ENCODE results near the gene DDX54. TPM values are rescaled to one million over a fixed set of nuclear protein-coding genes. Genes with fewer than 3 reads are reported as not detected.

Gene DDX54
- total RNA-seq, 1 experiment from 2014 or later: 101 TPM

DNA sequence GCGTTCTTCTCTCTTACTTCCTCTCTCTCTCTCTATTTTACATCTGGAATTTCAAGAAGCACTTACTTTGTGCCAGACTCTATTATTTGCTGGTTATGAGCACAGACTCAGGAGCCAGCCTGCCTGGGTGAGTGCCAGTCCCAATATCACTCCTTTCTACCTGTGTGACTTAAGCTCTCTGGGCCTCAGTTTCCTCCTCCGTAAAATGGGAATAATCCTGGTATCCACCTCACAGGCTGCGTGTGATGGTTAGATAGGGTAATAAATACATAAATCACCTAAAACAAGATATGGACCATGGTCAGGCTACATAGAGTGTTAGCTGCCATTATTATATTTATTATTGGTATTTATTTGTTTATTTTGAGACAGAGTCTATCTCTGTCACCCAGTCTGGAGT is 74.0 kb downstream of the DDX54 start:
- intact Hi-C loops (cut with micrococcal nuclease; ENCODE audit: unreplicated experiment) (no loop called here), in situ Hi-C loops (cut with HindIII; ENCODE audit: low pct_unique_long_range_greater_than_20kb, low sequenced_read_pairs) (no loop called here)
- no peak for ATAC-seq
- DNase-seq (ENCODE audit: low read depth, low spot score): no peak
- Histone ChIP-seq H3K27me3 (ENCODE audit: control insufficient read depth, insufficient read depth, low read length) (no peaks in the 10 kb centered on the region), H3K4me3 (ENCODE audit: low read depth in 2 of 2, low read length in 2 of 2) (no peak overlapping the region), H3K4me1 (ENCODE audit: control insufficient read depth, insufficient read depth, low read length) (no peaks in the 10 kb centered on the region), H3K27ac (ENCODE audit: low read length) (no peak overlapping the region), H3K9me3 (ENCODE audit: control insufficient read depth, insufficient read depth, low read depth, low read length) (no peaks in the 10 kb centered on the region), H3K36me3 (ENCODE audit: control insufficient read depth, insufficient read depth, low read length) (no peaks in the 10 kb centered on the region)
- BruUV-seq (replicated peaks): no TSS peak
- TF ChIP-seq, protein P1, sequence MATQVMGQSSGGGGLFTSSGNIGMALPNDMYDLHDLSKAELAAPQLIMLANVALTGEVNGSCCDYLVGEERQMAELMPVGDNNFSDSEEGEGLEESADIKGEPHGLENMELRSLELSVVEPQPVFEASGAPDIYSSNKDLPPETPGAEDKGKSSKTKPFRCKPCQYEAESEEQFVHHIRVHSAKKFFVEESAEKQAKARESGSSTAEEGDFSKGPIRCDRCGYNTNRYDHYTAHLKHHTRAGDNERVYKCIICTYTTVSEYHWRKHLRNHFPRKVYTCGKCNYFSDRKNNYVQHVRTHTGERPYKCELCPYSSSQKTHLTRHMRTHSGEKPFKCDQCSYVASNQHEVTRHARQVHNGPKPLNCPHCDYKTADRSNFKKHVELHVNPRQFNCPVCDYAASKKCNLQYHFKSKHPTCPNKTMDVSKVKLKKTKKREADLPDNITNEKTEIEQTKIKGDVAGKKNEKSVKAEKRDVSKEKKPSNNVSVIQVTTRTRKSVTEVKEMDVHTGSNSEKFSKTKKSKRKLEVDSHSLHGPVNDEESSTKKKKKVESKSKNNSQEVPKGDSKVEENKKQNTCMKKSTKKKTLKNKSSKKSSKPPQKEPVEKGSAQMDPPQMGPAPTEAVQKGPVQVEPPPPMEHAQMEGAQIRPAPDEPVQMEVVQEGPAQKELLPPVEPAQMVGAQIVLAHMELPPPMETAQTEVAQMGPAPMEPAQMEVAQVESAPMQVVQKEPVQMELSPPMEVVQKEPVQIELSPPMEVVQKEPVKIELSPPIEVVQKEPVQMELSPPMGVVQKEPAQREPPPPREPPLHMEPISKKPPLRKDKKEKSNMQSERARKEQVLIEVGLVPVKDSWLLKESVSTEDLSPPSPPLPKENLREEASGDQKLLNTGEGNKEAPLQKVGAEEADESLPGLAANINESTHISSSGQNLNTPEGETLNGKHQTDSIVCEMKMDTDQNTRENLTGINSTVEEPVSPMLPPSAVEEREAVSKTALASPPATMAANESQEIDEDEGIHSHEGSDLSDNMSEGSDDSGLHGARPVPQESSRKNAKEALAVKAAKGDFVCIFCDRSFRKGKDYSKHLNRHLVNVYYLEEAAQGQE (IDR thresholded peaks at IDR 0.05; ENCODE audit: insufficient read depth in 1 of 2, low read depth in 2 of 2, low read length in 1 of 2): no peak
- TF ChIP-seq SIN3A (IDR thresholded peaks at IDR 0.05; ENCODE audit: borderline replicate concordance, insufficient read depth, low read depth, low read length) (no peak), TCF7L2 (IDR thresholded peaks at IDR 0.05; ENCODE audit: low read depth, low read length) (no peak), POLR2AphosphoS5 (IDR thresholded peaks at IDR 0.05; ENCODE audit: low read depth, low read length) (no peak)
- TF ChIP-seq, protein P2, sequence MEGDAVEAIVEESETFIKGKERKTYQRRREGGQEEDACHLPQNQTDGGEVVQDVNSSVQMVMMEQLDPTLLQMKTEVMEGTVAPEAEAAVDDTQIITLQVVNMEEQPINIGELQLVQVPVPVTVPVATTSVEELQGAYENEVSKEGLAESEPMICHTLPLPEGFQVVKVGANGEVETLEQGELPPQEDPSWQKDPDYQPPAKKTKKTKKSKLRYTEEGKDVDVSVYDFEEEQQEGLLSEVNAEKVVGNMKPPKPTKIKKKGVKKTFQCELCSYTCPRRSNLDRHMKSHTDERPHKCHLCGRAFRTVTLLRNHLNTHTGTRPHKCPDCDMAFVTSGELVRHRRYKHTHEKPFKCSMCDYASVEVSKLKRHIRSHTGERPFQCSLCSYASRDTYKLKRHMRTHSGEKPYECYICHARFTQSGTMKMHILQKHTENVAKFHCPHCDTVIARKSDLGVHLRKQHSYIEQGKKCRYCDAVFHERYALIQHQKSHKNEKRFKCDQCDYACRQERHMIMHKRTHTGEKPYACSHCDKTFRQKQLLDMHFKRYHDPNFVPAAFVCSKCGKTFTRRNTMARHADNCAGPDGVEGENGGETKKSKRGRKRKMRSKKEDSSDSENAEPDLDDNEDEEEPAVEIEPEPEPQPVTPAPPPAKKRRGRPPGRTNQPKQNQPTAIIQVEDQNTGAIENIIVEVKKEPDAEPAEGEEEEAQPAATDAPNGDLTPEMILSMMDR (IDR thresholded peaks at IDR 0.05): no peak
- POLR2A ChIA-PET: no interaction called here
- CTCF ChIA-PET: interaction anchor here (0.6 to 1.4 kb wide), 2 partner anchors 65 to 118 kb away, joined by 3 to 4 read pairs; no protein-coding TSS in a partner anchor

DNA sequence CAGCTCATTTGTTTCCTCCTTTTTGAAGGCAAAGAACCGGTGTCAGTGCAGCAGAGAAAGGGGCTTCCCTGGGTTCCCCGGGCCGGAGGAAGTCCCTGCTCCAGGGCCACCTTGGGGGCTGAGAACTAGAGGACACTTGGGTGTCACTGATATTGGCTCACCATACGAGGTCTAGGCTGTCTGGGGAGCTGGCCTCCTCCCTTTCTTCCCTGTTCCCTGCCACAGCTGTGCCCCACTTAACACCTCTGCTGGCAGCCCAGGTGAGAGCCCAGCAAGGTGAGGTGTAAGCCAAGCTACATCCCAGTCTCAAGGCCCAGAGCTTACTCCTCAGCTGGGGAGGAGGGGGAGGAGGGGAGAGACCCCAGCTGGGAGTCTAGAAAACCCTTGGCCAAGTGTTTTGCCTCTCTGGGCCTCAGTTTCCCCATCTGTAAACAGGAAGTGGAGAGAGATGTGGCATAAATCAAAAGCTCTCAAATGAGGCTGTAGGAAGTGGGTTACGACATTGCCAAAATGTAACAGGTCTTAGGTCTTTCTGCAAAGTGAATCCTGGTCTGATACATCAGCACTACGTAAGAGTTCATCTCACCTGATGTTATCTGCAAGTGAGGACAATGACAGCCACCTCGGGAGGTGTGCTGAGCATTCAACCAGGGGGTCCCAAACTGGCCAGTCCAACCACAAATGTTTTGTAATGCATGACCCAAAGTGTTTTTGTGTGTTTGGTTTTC is 75.2 kb downstream of the DDX54 start:
- POLR2A ChIA-PET: interaction anchor here (0.6 kb wide), 1 partner anchor 571 kb away, joined by 7 read pairs; no protein-coding TSS in a partner anchor
- Histone ChIP-seq H3K36me3 (ENCODE audit: control insufficient read depth, insufficient read depth, low read length) (no peaks in the 10 kb centered on the region), H3K27me3 (ENCODE audit: control insufficient read depth, insufficient read depth, low read length) (no peaks in the 10 kb centered on the region), H3K9me3 (ENCODE audit: control insufficient read depth, insufficient read depth, low read depth, low read length) (no peaks in the 10 kb centered on the region), H3K4me1 (ENCODE audit: control insufficient read depth, insufficient read depth, low read length) (no peaks in the 10 kb centered on the region), H3K27ac (ENCODE audit: low read length) (no peak overlapping the region), H3K4me3 (ENCODE audit: low read depth in 2 of 2, low read length in 2 of 2) (no peak overlapping the region)
- in situ Hi-C loops (cut with HindIII; ENCODE audit: low pct_unique_long_range_greater_than_20kb, low sequenced_read_pairs) (no loop called here), intact Hi-C loops (cut with micrococcal nuclease; ENCODE audit: unreplicated experiment) (no loop called here)
- TF ChIP-seq, protein P2 (IDR thresholded peaks at IDR 0.05): no peak
- TF ChIP-seq POLR2AphosphoS5 (IDR thresholded peaks at IDR 0.05; ENCODE audit: low read depth, low read length) (no peak), TCF7L2 (IDR thresholded peaks at IDR 0.05; ENCODE audit: low read depth, low read length) (no peak)
- TF ChIP-seq, protein P1 (IDR thresholded peaks at IDR 0.05; ENCODE audit: insufficient read depth in 1 of 2, low read depth in 2 of 2, low read length in 1 of 2): no peak
- no TSS peak for BruUV-seq (replicated peaks)
- CTCF ChIA-PET: interaction anchor here (1.4 kb wide), 1 partner anchor 117 kb away, joined by 4 read pairs; no protein-coding TSS in a partner anchor
- DNase-seq (ENCODE audit: low read depth, low spot score) (no peak), ATAC-seq (no peak)
